Pancreas (tissue), 10 donors: Measurements from ENCODE around the gene OPCML. TPM values are rescaled to one million over a fixed set of nuclear protein-coding genes. Genes with fewer than 3 reads are reported as not detected.

ENCODE experiments used
- ATAC-seq, 4 donors: fragments of 200-7000 bp; cut with Tn5 transposase; one replicate each; pipeline versions ENCODE4 v1.8.0 to v1.9.1; 2020; ENCODE audit warnings: mild to moderate bottlenecking in 4 of 4, moderate library complexity in 4 of 4
- DNase-seq, 6 donors: peaks; one replicate each; pipeline ENCODE4 v3.0.0-alpha.2; 2020
- FAIRE-seq: peaks from 2 replicates; lab custom pipeline; 2012; peaks lifted over from hg19 to GRCh38; lab: Jason Lieb, UNC
- H3K27ac ChIP-seq, 4 donors: fragments of 200-600 bp; sonication (generic); 1 replicate in 3 of 4; 2 replicates in 1 of 4; pipeline versions ENCODE4 v1.5.0 to v1.8.0; 2020
- H3K27me3 ChIP-seq, 4 donors: fragments of 200-600 bp; one replicate each; pipeline ENCODE4 v1.8.0; 2021
- H3K36me3 ChIP-seq, 3 donors: fragments of 200-600 bp; sonication (generic) in 1 of 3; one replicate each; pipeline versions ENCODE4 v1.5.0 to v1.8.0; 2020 to 2021
- H3K4me1 ChIP-seq, 3 donors: fragments of 200-600 bp; one replicate each; pipeline ENCODE4 v1.8.0; 2021
- H3K4me3 ChIP-seq, 4 donors: fragments of 200-600 bp; sonication (generic) in 2 of 4; one replicate each; pipeline versions ENCODE4 v1.5.0 to v1.8.0; 2020 to 2021
- H3K9me3 ChIP-seq, 4 donors: fragments of 200-600 bp; one replicate each; pipeline ENCODE4 v1.8.0; 2021
- WGBS, 2 donors: extraction: QIAGEN DNeasy Blood & Tissue Kit; methylation state at CpG; one replicate each; pipeline ENCODE4 v1.1.7; 2013; 5-methylcytosine and 5-hydroxymethylcytosine counted together
- intact Hi-C, 3 donors: fragments of 100-400 bp; cut with DNase I; formaldehyde crosslinking; loops; one replicate each; pipeline versions ENCODE4 v1.11.1 to v1.14.2; 2022
- polyA plus RNA-seq, 2 donors: library from polyadenylated mRNA; stranded (reverse); fragments of 200-250 nt; gene quantifications; one replicate each; pipeline ENCODE4 v1.2.3, GENCODE V29; 2013
- total RNA-seq, 6 donors: library from RNA; stranded (reverse); fragmentation: NEBNext Ultra II Directional in 4 of 6; extraction: Animal tissue kit (Norgen Biotek cat#: 25700) in 4 of 6; gene quantifications; one replicate each; pipeline versions ENCODE4 v1.2.1 to v1.2.4, GENCODE V29; 2021 to 2023
- TF ChIP-seq, protein P1 (sequence below), 4 donors: fragments of 200-600 bp; sonication (generic) in 3 of 4; IDR thresholded peaks; one replicate each; pipeline versions ENCODE4 v1.5.0 to v1.8.0; 2021; ENCODE audit warnings: antibody characterized with exemption in 4 of 4
- donor health status: healthy with polysubstance abuse.
- donor health status: DM: no; HTN: no; CAD: no; lungs with moderate emphysema.
- donor health status: DM: no; HTN: no; CAD: no.
- donor health status: control.
- donor health status: control.
- donor health status: Bipolar disorder and iron deficiency.
- donor health status: DM: yes; HTN: yes; CAD: no.
- donor health status: DM: no; HTN: no; CAD: no.
- donor health status: DM: no; HTN: no; CAD: no.
- donor health status: DM: yes; HTN: yes; CAD: no.

The OPCML gene
- total and polyA plus RNA-seq, 8 donors = 0.05 to 0.31 (median 0.19) TPM

DNA sequence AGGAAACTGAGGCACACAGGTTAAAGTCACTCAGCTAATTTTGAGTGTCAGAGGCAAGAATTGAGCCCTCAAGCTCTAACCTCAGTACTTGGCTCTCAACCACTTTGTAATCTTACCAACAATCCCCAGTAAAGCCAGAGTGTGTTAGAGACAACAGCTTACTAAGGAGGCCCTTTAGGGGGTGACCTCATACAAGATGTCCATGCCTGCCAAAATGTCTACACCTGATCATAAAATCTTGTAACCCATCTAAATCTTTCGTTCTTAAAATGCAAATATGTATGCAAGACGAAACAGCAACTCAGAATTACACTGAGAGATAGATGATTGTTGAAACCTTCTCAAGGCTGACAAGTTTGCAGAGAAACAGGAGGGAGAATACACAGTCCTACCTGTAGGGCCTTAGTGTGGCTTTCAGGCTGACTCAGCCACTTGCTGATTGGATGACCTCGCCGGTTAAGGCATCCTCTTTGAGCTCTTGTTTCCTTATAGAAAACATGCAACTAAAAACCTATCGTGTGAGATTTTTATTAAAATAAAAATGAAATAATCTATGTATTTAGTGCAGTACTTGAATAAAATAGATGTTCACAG, 143.2 kb downstream of the OPCML start:
- FAIRE-seq = no peak
- no peak overlapping the region for H3K4me3 ChIP-seq
- intact Hi-C loops = no loop called here
- TF ChIP-seq, protein P1, sequence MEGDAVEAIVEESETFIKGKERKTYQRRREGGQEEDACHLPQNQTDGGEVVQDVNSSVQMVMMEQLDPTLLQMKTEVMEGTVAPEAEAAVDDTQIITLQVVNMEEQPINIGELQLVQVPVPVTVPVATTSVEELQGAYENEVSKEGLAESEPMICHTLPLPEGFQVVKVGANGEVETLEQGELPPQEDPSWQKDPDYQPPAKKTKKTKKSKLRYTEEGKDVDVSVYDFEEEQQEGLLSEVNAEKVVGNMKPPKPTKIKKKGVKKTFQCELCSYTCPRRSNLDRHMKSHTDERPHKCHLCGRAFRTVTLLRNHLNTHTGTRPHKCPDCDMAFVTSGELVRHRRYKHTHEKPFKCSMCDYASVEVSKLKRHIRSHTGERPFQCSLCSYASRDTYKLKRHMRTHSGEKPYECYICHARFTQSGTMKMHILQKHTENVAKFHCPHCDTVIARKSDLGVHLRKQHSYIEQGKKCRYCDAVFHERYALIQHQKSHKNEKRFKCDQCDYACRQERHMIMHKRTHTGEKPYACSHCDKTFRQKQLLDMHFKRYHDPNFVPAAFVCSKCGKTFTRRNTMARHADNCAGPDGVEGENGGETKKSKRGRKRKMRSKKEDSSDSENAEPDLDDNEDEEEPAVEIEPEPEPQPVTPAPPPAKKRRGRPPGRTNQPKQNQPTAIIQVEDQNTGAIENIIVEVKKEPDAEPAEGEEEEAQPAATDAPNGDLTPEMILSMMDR (IDR thresholded peaks at IDR 0.05) = no peak
- no peak for ATAC-seq
- no peaks in the 10 kb centered on the region for H3K4me1 ChIP-seq
- peaks cover 0 to 5% (median 0%) of the 10 kb centered on the region in 4 donors for H3K27me3 ChIP-seq
- no peak for DNase-seq
- no peak overlapping the region for H3K27ac ChIP-seq
- no peaks in the 10 kb centered on the region for H3K36me3 ChIP-seq
- H3K9me3 ChIP-seq = no peaks in the 10 kb centered on the region
- WGBS, 2 donors = 68 to 73% methylated on average over 5 of the region's 5 CpGs

DNA sequence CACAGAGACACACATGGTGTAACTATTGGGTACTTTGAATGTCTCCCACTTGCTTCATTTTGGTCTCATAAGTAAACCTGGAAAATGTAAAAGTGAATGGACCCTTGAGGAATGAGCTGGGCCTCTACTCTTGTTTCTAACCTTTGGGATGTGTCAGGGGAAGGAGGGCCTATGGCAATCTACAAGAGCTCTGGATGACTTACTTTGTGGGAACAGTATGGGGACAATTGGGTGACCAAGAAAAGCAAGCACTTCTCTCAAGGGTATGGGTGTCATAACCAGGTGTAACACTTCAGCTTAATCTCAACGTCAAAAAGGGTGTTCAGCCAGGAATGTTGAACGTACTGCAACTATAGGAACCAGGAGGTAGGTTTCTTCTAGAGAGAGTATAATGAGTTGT, 144.0 kb downstream of the OPCML start:
- Histone ChIP-seq H3K9me3 (no peaks in the 10 kb centered on the region), H3K36me3 (no peaks in the 10 kb centered on the region), H3K4me3 (no peak overlapping the region), H3K4me1 (no peaks in the 10 kb centered on the region), H3K27me3 (peaks cover 0 to 5% (median 0%) of the 10 kb centered on the region in 4 donors), H3K27ac (no peak overlapping the region)
- no peak for ATAC-seq
- WGBS, 2 donors = 36 to 55% methylated on average over 2 of the region's 2 CpGs
- FAIRE-seq = no peak
- TF ChIP-seq, protein P1 (IDR thresholded peaks at IDR 0.05) = no peak
- no peak for DNase-seq
- intact Hi-C loops = no loop called here

DNA sequence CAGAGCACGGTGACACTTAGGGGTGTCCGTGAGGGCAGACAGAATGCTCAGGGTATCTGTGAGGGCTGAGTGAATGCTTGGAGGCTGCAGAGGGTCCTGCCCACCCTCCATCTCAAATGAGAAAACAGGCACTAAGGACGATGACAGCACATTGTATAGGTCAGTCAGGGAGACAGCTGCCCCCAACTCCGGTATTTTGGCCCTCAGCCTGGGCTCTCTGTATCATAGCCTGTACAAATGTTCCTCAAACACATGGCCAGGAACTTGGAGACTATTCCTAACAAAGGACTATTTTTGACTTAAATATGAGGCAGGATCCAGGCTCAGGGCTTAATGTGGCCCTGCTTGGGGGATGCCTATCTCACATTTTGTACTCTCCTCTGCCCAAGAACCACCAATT, 145.4 kb downstream of the OPCML start:
- TF ChIP-seq, protein P1 (IDR thresholded peaks at IDR 0.05) = no peak
- DNase-seq (no peak), ATAC-seq (no peak), FAIRE-seq (no peak)
- WGBS, 2 donors = 37 to 44% methylated on average over 4 of the region's 4 CpGs
- intact Hi-C loops = no loop called here
- Histone ChIP-seq H3K27me3 (peaks cover 0 to 5% (median 0%) of the 10 kb centered on the region in 4 donors), H3K27ac (no peak overlapping the region), H3K36me3 (no peaks in the 10 kb centered on the region), H3K4me3 (no peak overlapping the region), H3K4me1 (no peaks in the 10 kb centered on the region), H3K9me3 (no peaks in the 10 kb centered on the region)

DNA sequence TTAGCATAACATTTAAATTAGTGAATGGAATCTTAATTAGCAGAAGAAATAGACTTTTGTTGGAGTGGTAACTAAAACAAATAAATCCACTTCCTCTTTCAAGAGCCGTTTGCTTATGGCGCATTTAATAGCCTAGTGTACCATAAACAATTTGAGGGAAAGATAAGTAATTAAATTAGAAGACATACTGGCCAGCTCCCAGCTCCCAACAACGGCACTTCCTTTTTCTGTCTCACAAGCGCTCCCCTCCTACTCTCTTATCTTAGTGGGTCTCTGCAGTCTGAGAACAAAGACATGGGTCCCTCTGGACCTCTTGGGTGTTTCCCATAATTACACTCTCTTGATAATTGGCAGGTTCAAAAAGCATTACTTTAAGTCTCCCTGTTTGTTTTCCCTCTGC, 146.0 kb downstream of the OPCML start:
- intact Hi-C loops = no loop called here
- no peaks in the 10 kb centered on the region for H3K36me3 ChIP-seq
- TF ChIP-seq, protein P1 (IDR thresholded peaks at IDR 0.05) = no peak
- H3K27ac ChIP-seq = no peak overlapping the region
- DNase-seq = no peak
- H3K4me3 ChIP-seq = no peak overlapping the region
- no peak for ATAC-seq
- no peaks in the 10 kb centered on the region for H3K9me3 ChIP-seq
- peaks cover 0 to 5% (median 0%) of the 10 kb centered on the region in 4 donors for H3K27me3 ChIP-seq
- WGBS, 2 donors = 18 to 21% methylated on average over 4 of the region's 4 CpGs
- no peaks in the 10 kb centered on the region for H3K4me1 ChIP-seq
- FAIRE-seq = no peak

DNA sequence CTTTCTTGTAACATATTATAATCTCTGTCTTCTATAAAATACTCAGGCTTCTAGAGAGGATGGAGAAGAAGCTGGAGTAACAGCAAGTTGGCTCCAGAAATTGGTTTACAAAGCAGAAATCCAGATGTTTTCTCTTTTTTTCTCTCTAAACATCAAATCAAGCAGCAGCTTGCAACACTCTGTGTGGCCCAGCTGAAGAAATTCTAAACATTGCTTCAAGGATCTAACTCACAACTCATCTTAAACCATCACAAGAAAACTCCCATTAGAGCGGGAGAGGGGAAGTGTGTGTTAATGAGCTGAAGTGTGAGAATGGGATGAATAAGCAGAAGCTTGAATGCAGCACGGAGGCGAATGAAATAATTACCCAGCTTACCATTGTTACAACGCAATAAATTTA, 146.5 kb downstream of the OPCML start:
- Histone ChIP-seq H3K27ac (no peak overlapping the region), H3K4me1 (no peaks in the 10 kb centered on the region), H3K4me3 (no peak overlapping the region), H3K9me3 (no peaks in the 10 kb centered on the region), H3K36me3 (no peaks in the 10 kb centered on the region), H3K27me3 (peaks cover 0 to 5% (median 0%) of the 10 kb centered on the region in 4 donors)
- intact Hi-C loops = no loop called here
- WGBS, 2 donors = 50 to 59% methylated on average over 4 of the region's 4 CpGs
- ATAC-seq (no peak), DNase-seq (no peak), FAIRE-seq (no peak)
- TF ChIP-seq, protein P1 (IDR thresholded peaks at IDR 0.05) = no peak
